Activated T-cell treated with anti-CD3 and anti-CD28 coated beads for 4 hours (primary cell): ENCODE results near the gene ATP2C1.

ENCODE experiments used
- DNase-seq: peaks from one replicate; pipeline ENCODE4 v3.0.0-alpha.2; 2020

The ATP2C1 gene

GRCh38 chr3:130895690-130896488, 2.0 kb downstream of the ATP2C1 start:
- no peak for DNase-seq

GRCh38 chr3:130897316-130897715, 3.4 kb downstream of the ATP2C1 start:
- no peak for DNase-seq

- no peak for DNase-seq
Measured at GRCh38 chr3:130900959-130901358, 7.1 kb downstream of the ATP2C1 start.

- no peak for DNase-seq
Measured at GRCh38 chr3:130901463-130902204, 7.8 kb downstream of the ATP2C1 start.

- no peak for DNase-seq
Measured at GRCh38 chr3:130903412-130903908, 9.6 kb downstream of the ATP2C1 start.

GRCh38 chr3:130904491-130904890, 10.6 kb downstream of the ATP2C1 start:
- no peak for DNase-seq

GRCh38 chr3:130905551-130905950, 11.7 kb downstream of the ATP2C1 start:
- DNase-seq: no peak

GRCh38 chr3:130906374-130906995, 12.6 kb downstream of the ATP2C1 start:
- no peak for DNase-seq

- no peak for DNase-seq
Measured at GRCh38 chr3:130907500-130907899, 13.6 kb downstream of the ATP2C1 start.

- DNase-seq: no peak
Measured at GRCh38 chr3:130907966-130908365, 14.1 kb downstream of the ATP2C1 start.

- no peak for DNase-seq
Measured at GRCh38 chr3:130915567-130916292, 21.8 kb downstream of the ATP2C1 start.

GRCh38 chr3:130916507-130917167, 22.8 kb downstream of the ATP2C1 start:
- DNase-seq: no peak

- DNase-seq: no peak
Measured at GRCh38 chr3:130918328-130918727, 24.4 kb downstream of the ATP2C1 start.

GRCh38 chr3:130925628-130926027, 31.7 kb downstream of the ATP2C1 start:
- no peak for DNase-seq

- no peak for DNase-seq
Measured at GRCh38 chr3:130926504-130926903, 32.6 kb downstream of the ATP2C1 start.

GRCh38 chr3:130929804-130930203, 35.9 kb downstream of the ATP2C1 start:
- DNase-seq: no peak

GRCh38 chr3:130932979-130933378, 39.1 kb downstream of the ATP2C1 start:
- DNase-seq: no peak

GRCh38 chr3:130933801-130934345, 40.0 kb downstream of the ATP2C1 start:
- no peak for DNase-seq

GRCh38 chr3:130934442-130935089, 40.7 kb downstream of the ATP2C1 start:
- DNase-seq: no peak

- no peak for DNase-seq
Measured at GRCh38 chr3:130935761-130936492, 42.0 kb downstream of the ATP2C1 start.

- no peak for DNase-seq
Measured at GRCh38 chr3:130939753-130940152, 45.9 kb downstream of the ATP2C1 start.
